Motor neuron (in vitro differentiated cells): ENCODE data around the gene RRAS2. TPM values are rescaled to one million over a fixed set of nuclear protein-coding genes. Genes with fewer than 3 reads are reported as not detected.
A peak's percentile ranks its signal among the peaks of the same experiment; 100 is the strongest.
"Not testable (repeated sequence)": the region's sequence is repeated elsewhere in the genome, so short reads cannot be mapped to it uniquely, and the experiment has no call there.

Experiments
- ATAC-seq, 8 experiments: fragments of 200-7000 bp; cut with Tn5 transposase; replicated peaks in 6 of 8; 2 replicates each; pipeline ENCODE4 v1.8.0; 2021; ENCODE audit warnings: mild to moderate bottlenecking in 8 of 8, moderate library complexity in 8 of 8
- H3K27ac ChIP-seq, 2 donors: fragments of 250-450 bp; sonication (Bioruptor Pico); 2 replicates each; pipeline ENCODE4 v1.9.0; 2021; ENCODE audit warnings: antibody characterized with exemption in 2 of 2, mild to moderate bottlenecking in 2 of 2, moderate library complexity in 1 of 2
- H3K4me1 ChIP-seq, 2 donors: fragments of 250-450 bp; sonication (Bioruptor Pico); replicated peaks in 1 of 2; 2 replicates each; pipeline ENCODE4 v1.6.1; 2021; ENCODE audit warnings: antibody characterized with exemption in 2 of 2, mild to moderate bottlenecking in 2 of 2, moderate library complexity in 1 of 2
- H3K4me3 ChIP-seq, 5 donors: fragments of 250-450 bp; sonication (Bioruptor Pico); 2 replicates each; pipeline ENCODE4 v1.9.0; 2021; ENCODE audit warnings: antibody characterized with exemption in 5 of 5, mild to moderate bottlenecking in 5 of 5, moderate library complexity in 4 of 5
- WGBS, 10 experiments: fragments of 450-650 bp; shearing (Covaris generic); methylation state at CpG; one replicate each; pipeline ENCODE4 v1.0.0; 2022; 5-methylcytosine and 5-hydroxymethylcytosine counted together
- in situ Hi-C, 9 experiments: fragments of 400-800 bp; cut with MboI; loops; one replicate each; pipeline ENCODE4 v1.15.0; 2021; ENCODE audit warnings: low sequenced_read_pairs in 9 of 9, low pct_unique_long_range_greater_than_20kb in 2 of 9; ENCODE audit not compliant: unreplicated experiment in 9 of 9
- total RNA-seq, 8 experiments: library from RNA; unstranded; fragments of 300-600 nt; gene quantifications; 2 replicates each; pipeline versions ENCODE4 v1.2.3 to v1.2.4, GENCODE V29; 2022

RRAS2 gene
- total RNA-seq, 8 experiments from 2014 or later, result 12.8 to 58.0 (median 22.4) TPM

GRCh38 chr11:14364322-14364721 is 5.3 kb upstream of the RRAS2 start:
- peaks cover 0 to 5% of the 10 kb centered on the region in 2 donors for H3K4me1 ChIP-seq
- no peak overlapping the region for H3K27ac ChIP-seq
- H3K4me3 ChIP-seq, result no peak overlapping the region
- 72 to 100% (median 84%) methylated on average over 1 to 4 of the region's 5 CpGs; no CpG with 5 or more reads in 2 of the 10 experiments for WGBS, 10 experiments
- in situ Hi-C loops, result no loop called here
- peak in 2 of 8 experiments; percentile 25 to 37 for ATAC-seq

- in situ Hi-C loops, result no loop called here
These were observed 3.6 kb upstream of the RRAS2 start for GRCh38 chr11:14362611-14363010.

GRCh38 chr11:14361951-14362350 is 3.0 kb upstream of the RRAS2 start:
- no peak overlapping the region for H3K27ac ChIP-seq
- in situ Hi-C loops, result no loop called here
- ATAC-seq, result no peak
- no peak overlapping the region for H3K4me3 ChIP-seq
- peaks cover 3 to 10% of the 10 kb centered on the region in 2 donors for H3K4me1 ChIP-seq

More at GRCh38 chr11:14362611-14363010, 3.6 kb upstream of the RRAS2 start:
- WGBS, 10 experiments, result 58 to 100% (median 89%) methylated on average over 1 to 3 of the region's 3 CpGs; no CpG with 5 or more reads in 1 of the 10 experiments
- Histone ChIP-seq H3K4me3 (no peak overlapping the region), H3K27ac (no peak overlapping the region), H3K4me1 (peaks cover 0 to 5% of the 10 kb centered on the region in 2 donors)
- ATAC-seq, result no peak

GRCh38 chr11:14360976-14361375 is 2.0 kb upstream of the RRAS2 start:
- Histone ChIP-seq H3K27ac (no peak overlapping the region), H3K4me1 (peaks cover 3 to 11% of the 10 kb centered on the region in 2 donors), H3K4me3 (no peak overlapping the region)
- no peak for ATAC-seq
- 80 to 100% (median 88%) methylated on average over 1 to 10 of the region's 17 CpGs; no CpG with 5 or more reads in 5 of the 10 experiments for WGBS, 10 experiments
- in situ Hi-C loops, result no loop called here

GRCh38 chr11:14359501-14360031 is 583 bp upstream of the RRAS2 start:
- peak in 2 of 8 experiments; percentile 1 to 2 for ATAC-seq
- peaks cover 3 to 11% of the 10 kb centered on the region in 2 donors for H3K4me1 ChIP-seq
- in situ Hi-C loops, result no loop called here
- H3K4me3 ChIP-seq, result peak overlapping the region; percentile 91 to 100 (median 99)
- no peak overlapping the region for H3K27ac ChIP-seq
- WGBS, 10 experiments, result 0 to 80% (median 58%) methylated on average over 1 to 5 of the region's 5 CpGs; no CpG with 5 or more reads in 5 of the 10 experiments

- ATAC-seq, result peak; percentile 71 to 84 (median 75)
- WGBS, 10 experiments, result 0 to 7% (median 0%) methylated on average over 3 to 13 of the region's 73 CpGs; no CpG with 5 or more reads in 4 of the 10 experiments
These were observed 878 bp downstream of the RRAS2 start for GRCh38 chr11:14357881-14358728.

GRCh38 chr11:14356342-14356741 is 2.6 kb downstream of the RRAS2 start:
- WGBS, 10 experiments, result 80 to 100% (median 100%) methylated on average over 1 to 2 of the region's 2 CpGs; no CpG with 5 or more reads in 1 of the 10 experiments

More at GRCh38 chr11:14357881-14358728, 878 bp downstream of the RRAS2 start:
- Histone ChIP-seq H3K4me1 (peaks cover 3 to 6% of the 10 kb centered on the region in 2 donors), H3K27ac (peak overlapping the region; percentile 82 to 91), H3K4me3 (peak overlapping the region; percentile 91 to 100 (median 99))
- in situ Hi-C loops, result no loop called here

GRCh38 chr11:14354604-14355003 is 4.4 kb downstream of the RRAS2 start:
- in situ Hi-C loops, H3K4me3 ChIP-seq, H3K27ac ChIP-seq, ATAC-seq, H3K4me1 ChIP-seq: not testable (repeated sequence)
- 86 to 100% (median 98%) methylated on average over 1 to 5 of the region's 7 CpGs; no CpG with 5 or more reads in 2 of the 10 experiments for WGBS, 10 experiments

More at GRCh38 chr11:14356342-14356741, 2.6 kb downstream of the RRAS2 start:
- ATAC-seq, result no peak
- H3K4me1 ChIP-seq, result peaks cover 3 to 6% of the 10 kb centered on the region in 2 donors
- in situ Hi-C loops, result no loop called here
- no peak overlapping the region for H3K27ac ChIP-seq
- no peak overlapping the region for H3K4me3 ChIP-seq

GRCh38 chr11:14350716-14351238 is 8.2 kb downstream of the RRAS2 start:
- Histone ChIP-seq H3K4me3 (no peak overlapping the region), H3K27ac (no peak overlapping the region), H3K4me1 (peaks cover 0 to 7% of the 10 kb centered on the region in 2 donors)
- in situ Hi-C loops, result no loop called here
- 90 to 100% (median 100%) methylated on average over 1 to 3 of the region's 3 CpGs; no CpG with 5 or more reads in 1 of the 10 experiments for WGBS, 10 experiments
- ATAC-seq, result no peak

GRCh38 chr11:14350215-14350614 is 8.8 kb downstream of the RRAS2 start:
- in situ Hi-C loops, result no loop called here
- Histone ChIP-seq H3K4me3 (no peak overlapping the region), H3K4me1 (peaks cover 0 to 7% of the 10 kb centered on the region in 2 donors), H3K27ac (no peak overlapping the region)
- ATAC-seq, result peak in 3 of 8 experiments; percentile 34 to 85 (median 80)
- WGBS, 10 experiments, result 56 to 100% (median 92%) methylated on average over 1 to 2 of the region's 2 CpGs; no CpG with 5 or more reads in 2 of the 10 experiments

GRCh38 chr11:14347991-14348390 is 11.0 kb downstream of the RRAS2 start:
- in situ Hi-C loops, result no loop called here
- Histone ChIP-seq H3K4me1 (peaks cover 0 to 7% of the 10 kb centered on the region in 2 donors), H3K4me3 (no peak overlapping the region), H3K27ac (no peak overlapping the region)
- WGBS, 10 experiments, result 0 to 89% (median 9%) methylated on average over 1 of the region's 1 CpG; no CpG with 5 or more reads in 1 of the 10 experiments
- ATAC-seq, result peak in 1 of 8 experiments; percentile 34

GRCh38 chr11:14347494-14347893 is 11.5 kb downstream of the RRAS2 start:
- no peak for ATAC-seq
- in situ Hi-C loops, result no loop called here
- peaks cover 0 to 7% of the 10 kb centered on the region in 2 donors for H3K4me1 ChIP-seq
- no peak overlapping the region for H3K27ac ChIP-seq
- WGBS, 10 experiments, result 83 to 100% (median 98%) methylated on average over 3 to 7 of the region's 7 CpGs; no CpG with 5 or more reads in 3 of the 10 experiments
- H3K4me3 ChIP-seq, result no peak overlapping the region
